Stimulated activated CD4-positive, alpha-beta T cell treated with anti-CD3 and anti-CD28 coated beads, Interleukin-1b, Interleukin-23, amount 100 ng/mL, for 1 hour (primary cell): Measurements from ENCODE around the gene FRMD4A.
"Not testable (repeated sequence)": the region's sequence is repeated elsewhere in the genome, so short reads cannot be mapped to it uniquely, and the experiment has no call there.

Experiments used
- DNase-seq, 2 donors: peaks; one replicate each; pipeline ENCODE4 v3.0.0-alpha.2; 2020; ENCODE audit warnings: low read depth in 2 of 2

Gene FRMD4A

DNA sequence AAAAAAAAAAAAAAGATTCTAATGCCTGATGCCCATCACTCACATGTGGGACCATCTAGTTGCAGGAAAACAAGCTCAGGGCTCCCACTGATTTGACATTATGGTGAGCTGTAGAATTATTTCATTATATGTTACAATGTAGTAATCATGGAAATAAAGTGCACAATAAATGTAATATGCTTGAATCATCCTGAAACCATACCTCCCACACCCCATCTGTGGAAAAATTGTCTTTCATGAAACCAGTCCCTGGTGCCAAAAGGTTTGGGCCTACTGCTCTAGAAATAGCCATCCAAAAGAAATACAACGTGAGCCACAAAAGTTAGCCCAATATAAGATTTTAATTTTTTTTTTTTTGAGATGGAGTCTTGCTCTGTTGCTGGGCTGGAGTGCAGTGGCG is 478.8 kb downstream of the FRMD4A start:
- no peak for DNase-seq

DNA sequence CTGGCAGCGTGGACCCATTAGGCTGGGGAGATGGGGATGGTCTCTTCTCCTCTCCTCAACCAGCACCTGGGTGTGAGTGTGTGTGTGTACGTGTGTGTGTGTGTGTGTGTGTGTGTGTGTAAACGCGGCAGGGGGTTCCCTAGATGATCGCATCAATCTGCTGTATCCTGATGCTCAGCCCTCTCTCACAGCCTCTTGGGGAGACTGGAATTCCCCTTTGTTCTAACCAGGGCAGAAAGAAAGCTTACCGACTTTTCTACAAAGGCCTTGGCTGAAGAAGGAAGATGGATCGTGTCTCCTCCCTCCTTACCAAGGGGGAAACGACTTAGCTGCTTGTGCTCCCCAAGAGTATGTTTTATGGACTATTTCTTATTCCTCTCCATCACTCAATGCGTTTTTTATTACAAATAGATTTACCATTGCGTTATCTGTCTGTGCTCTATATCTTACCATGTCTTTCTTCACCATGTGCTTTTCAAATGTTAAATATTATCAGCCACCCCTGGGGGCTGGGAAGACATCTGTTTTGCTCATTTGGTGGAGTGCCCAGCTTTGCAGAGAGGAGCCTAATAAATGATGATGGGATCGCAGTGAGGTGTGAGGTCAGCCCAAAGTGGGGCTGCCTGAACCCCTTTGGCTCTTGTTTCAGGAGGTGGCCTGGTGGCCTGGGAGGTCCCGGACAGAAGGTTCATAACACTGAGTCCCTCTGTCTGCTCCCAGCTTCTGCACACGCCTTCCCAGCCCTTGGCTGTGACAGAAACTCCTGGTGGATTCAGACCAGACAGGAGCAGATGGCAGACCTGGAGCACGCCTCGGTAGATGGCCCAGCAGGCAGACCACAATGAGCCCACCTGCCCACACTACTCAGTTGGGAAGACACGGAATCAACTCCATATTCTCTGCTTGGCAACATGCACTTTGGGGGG is 481.9 kb downstream of the FRMD4A start:
- DNase-seq: no peak

DNA sequence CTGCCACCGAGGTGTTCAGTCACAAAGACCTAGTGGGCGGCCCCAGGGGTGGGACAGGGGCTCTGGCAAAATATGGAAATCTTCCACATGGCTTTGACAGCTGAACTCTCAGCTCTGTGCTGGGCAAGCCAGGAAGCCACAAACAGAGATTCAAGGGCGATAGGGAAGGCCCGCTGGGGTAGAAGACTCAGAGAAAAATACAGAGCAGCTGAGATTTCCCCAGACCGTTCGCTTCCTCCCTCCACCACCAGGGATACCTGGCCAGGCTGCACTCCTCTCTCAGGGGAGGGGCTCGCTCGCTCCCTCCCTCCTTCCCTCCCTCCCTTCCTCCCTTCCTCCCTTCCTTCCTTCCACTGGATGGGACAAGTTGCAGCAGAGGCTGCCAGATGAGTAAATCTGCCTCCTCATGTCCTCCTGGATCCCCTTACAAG is 483.5 kb downstream of the FRMD4A start:
- no peak for DNase-seq

DNA sequence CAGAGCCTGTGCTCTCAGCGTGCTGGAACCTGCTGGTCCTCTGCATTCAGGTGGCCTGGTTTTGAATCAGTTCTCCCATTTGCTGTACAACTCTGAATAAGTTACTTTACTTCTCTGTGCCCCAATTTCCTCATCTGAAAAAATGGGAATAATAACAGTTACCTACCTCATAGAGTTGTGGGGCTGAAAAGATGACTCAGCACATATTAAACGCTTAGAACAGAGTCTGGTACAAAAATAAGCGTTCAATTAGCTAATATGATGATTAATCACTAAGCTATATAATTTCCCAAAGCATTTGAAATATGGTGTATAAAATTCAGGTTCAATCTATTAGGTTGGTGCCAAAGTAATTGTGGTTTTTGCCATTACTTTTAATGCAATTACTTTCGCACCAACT is 484.8 kb downstream of the FRMD4A start:
- DNase-seq: no peak

DNA sequence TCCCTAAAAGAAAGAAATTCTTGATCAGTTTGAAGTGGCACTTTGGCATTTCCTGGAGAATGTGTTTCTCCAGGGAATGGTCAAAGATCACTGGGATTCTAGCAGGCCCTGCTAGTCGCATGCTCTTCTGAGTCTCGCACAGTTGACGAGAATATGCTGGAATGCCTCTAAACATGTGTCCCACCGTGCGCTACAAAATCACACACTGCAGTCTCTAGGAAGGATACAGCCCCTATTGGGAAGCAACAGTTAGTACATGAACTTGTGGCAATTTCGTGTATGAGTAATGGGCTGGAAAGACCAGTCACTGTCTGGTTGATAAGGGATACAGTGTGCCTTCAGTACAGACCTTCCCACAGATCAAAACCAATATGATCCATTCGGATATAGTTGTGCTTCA is 486.1 kb downstream of the FRMD4A start:
- no peak for DNase-seq

DNA sequence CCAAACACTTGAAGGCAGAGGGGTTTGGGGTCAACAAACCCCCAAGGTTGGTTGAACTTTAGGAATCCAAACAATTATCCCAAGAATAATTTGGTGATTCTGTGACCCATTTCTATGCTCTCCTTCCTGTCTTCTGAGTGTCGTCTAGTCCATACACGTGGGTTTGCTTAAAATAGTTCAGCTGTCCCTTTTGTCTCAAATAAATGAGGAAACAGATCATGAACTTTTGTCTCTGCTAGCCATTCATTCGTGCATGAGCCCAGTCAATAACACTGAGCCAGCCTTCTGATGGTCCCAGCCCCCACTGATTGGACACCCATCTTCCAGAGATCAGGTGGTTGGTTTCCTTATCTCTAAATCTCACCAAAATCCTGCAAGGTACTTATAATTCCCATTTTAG is 488.6 kb downstream of the FRMD4A start:
- no peak for DNase-seq

DNA sequence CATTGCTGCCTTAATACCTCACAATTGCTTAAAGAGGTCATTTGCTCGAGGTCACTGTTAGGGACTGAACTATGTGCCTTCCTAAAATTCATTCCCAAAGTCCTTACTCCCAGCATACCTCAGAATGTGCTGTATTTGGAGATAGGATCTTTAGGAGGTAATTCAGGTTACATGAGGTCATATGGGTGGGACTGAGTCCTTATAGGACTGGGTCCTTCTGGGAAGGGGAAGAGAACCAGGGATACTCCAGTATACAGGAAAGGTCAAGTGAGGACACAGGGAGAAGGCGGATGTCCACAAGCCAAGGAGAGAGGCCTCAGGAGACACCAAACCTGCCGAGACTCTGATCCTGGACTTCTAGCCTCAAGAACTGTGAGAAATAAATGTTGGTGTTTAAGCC is 490.7 kb downstream of the FRMD4A start:
- DNase-seq: no peak

DNA sequence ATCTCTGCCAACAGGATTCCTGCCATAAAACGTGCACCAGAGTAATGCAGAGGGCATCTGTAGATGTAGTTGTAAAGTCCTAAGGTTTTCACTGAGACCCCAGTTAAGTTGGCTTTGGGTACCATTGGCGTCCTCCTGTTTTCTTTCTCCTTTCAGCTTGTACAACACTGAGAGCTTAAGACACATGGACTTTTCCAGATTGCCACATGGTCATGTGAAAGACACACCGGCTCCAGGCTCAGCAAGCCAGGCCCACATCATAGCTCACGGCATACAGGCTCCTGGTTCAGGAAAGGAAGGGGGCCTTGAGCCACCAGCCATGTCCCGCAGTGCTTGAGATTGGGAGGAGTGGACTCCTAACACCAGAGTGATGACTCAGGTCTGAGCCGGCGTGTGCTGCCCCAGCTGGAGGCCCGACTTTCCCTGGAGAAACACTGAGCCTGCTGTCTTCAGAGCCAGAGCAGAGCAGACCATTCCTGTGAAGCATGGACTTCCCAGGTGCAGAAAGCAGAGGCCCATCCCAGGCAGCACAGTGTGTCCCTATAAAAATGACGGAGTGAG is 491.2 kb downstream of the FRMD4A start:
- DNase-seq: no peak

DNA sequence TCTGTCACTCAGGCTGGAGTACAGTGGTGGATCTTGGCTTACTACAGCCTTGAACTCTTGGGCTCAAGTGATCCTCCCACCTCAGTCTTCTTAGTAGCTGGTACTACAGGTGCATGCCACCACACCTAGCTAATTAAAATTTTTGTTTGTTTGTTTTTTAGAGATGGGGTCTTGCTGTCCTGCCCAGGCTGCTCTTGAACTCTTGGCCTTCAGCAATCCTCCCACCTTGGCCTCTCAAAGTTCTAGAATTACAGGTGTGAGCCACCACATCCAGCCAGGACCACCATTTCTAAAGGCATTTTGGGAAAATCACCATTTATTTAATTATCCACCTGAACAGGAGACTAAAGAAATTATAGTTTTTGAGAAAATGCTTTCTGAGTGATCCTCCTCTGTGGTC is 491.7 kb downstream of the FRMD4A start:
- no peak for DNase-seq

DNA sequence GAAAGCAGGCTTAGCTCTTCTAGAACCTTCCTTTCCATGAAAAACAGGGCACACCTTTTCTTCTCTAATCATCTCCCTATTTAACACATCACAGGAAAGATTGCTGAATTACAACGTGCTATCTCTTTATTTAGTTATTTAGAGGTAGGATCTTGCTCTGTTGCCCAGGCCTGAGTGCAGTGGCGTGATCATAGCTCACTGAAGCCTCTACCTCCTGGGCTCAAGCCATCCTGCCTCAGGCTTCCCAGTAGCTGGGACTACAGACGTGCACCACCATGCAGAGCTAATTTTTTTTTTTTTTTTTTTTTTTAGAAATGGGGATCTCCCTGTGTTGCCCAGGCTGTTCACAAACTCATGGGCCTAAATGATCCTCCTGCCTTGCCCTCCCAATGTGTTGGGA is 492.8 kb downstream of the FRMD4A start:
- DNase-seq: no peak

DNA sequence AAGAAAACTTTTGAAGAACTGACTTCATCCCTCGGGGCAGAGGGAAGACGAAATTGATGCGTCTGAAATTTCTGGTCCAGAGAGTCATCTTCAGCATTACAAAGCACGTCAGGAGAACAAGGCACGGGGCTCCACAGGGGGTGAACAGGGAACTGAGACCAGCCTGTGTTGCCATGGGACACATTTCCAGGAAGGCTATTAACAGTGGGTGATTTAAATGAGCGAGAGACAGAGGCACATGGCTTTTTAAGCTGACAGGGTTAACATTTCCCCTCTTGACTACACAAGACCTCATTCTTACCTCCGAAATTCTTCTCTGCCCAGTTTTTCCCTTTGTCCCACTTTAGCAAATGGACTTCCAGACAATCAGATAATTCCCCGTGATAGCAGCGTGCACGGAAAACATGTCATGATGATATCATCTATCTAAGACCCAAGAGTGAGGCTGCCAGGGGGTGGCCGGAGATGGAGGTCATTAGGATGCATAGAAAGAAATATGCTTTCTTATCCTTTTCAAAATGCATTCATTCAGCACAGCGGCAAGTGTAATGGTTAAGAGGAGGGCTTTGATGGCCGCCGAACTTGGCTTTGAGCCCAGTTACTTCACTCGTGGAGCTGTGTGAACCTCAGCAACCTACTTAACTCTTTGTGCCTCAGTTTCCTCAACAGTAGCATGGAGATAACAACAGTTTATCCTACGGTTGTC is 496.0 kb downstream of the FRMD4A start:
- no peak for DNase-seq

DNA sequence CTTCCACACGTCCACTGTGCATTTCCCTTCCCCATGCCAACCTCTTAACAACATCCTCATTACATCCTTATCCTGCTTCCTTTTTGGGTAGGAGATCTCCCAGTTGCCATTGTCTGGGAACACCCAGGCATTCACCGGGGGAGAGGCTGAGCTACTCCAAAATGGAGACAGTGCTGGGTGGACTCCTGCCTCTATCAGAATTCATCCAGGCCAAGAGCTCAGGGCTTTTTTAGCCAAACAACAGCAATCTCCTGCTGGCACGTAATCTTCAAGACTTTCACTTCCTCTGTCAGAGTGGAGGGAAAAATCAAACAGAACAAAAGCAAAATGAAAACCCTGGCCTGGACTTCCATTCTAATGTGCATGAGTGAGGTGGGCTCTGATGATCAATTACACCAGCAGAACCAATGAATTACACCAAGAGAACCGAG is 499.0 kb downstream of the FRMD4A start:
- no peak for DNase-seq

DNA sequence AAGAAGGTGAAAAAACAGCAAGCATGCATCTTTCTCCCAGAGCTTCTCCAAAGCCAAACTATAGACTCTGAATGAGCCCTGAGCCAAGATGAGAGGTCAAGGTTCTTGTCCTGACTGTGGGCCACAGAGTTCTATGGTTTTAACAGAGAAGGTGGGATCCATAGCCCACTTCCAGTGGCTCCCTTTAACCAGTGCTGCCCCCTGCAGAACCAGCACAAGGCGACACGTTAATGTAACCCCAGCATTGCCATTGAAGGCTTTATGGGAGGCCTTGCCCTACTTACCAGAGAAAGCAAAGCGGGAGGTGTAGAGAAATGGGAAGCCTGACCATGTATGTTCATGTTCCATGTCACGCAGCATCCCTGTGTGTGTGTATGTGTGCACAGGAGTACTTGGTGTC is 500.3 kb downstream of the FRMD4A start:
- no peak for DNase-seq

DNA sequence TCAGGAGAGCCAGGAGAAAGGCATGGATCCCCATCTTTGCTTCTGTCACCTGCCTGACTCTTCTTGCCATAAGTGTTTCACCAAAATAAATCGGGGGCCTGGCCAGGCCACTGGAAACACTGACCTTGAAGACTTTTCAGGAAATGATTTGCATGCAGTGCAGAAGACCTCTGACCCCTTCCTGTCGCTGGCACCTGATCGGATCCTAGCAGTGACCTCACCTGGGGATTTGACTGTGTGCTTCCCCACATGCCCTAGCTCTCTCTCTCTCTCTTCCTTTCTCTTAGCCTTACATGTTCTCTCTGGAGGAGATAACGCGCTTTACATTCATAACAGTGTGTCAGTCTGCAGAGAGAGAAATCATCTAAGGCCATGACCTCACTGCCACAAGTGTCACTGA is 500.9 kb downstream of the FRMD4A start:
- DNase-seq: no peak

DNA sequence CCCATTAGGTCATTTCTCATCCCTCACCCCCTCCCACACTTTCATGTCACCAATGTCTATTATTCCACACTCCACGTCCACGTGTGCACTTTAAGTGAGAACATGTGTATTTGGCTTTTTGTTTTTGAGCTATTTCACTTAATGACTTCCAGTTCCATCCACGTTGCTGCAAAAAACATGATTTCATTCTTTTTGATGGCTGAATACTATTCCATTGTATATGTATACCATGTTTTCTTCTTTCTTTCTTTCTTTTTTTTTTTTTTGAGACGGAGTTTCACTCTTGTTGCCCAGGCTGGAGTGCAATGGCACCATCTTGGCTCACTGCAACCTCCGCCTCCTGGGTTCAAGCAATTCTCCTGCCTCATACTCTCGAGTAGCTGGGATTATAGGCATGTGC is 502.4 kb downstream of the FRMD4A start:
- not testable (repeated sequence) for DNase-seq

DNA sequence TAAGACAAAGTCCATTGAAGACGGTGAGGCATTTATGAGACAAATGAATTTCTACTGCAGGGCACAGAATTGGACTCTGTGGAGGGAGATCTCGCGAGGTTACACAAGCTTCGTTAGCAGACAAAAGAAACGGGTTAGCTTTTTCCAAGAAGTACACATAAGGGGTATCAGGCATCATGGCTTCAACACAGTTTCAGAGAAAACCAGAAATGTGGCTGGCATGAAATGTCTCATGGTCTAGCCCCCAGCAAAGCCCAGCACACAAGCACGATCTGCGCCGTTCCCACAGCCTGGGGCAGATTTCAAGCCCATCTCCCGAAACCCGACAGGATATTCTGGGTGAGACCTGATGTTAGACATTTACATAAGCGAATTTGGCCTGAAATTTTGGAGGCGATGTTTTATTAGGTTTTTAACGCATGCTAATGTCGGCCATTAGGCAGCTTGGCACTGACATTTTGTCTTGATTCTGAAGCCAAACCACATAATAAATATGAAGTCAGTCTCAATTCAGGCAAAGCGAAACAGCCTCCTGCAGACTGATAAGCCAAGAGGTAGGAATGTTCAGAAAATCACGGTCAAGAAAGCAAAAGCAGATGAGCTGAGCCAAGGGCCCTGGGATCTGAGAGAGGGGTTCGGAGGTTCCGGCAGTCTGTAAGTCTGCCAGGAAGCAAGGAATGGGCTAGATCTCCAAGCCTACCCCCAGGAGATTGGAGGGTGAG is 503.5 kb downstream of the FRMD4A start:
- DNase-seq: no peak

DNA sequence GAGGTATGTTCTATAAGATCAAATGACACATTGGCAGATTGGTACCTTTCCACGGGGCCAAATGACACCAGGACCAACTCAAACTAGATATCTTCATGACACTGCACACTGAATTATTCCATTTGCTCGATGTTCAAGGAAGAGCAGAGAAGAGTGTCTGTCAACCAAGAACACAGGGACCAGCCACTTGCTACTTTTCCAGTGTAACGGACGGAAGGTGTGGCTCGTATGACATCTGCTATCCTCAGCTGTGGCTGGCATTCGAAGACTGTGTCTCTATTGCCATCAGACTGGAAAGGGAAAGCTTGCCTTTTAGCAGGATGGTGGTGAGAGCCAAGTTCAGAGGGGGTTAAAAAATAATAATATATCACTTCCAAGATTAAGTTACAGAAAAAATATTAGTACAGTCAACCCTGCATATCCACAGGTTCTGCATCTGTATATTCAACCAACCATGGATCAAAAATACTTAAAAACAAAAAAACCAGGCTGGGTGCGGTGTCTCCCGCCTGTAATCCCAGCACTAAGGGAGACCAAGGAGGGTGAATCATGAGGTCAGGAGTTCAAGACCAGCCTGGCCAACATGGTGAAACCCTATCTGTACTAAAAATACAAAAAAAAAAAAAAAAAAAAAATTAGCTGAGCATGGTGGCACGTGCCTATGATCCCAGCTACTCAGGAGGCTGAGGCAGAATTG is 506.9 kb downstream of the FRMD4A start:
- DNase-seq: no peak

DNA sequence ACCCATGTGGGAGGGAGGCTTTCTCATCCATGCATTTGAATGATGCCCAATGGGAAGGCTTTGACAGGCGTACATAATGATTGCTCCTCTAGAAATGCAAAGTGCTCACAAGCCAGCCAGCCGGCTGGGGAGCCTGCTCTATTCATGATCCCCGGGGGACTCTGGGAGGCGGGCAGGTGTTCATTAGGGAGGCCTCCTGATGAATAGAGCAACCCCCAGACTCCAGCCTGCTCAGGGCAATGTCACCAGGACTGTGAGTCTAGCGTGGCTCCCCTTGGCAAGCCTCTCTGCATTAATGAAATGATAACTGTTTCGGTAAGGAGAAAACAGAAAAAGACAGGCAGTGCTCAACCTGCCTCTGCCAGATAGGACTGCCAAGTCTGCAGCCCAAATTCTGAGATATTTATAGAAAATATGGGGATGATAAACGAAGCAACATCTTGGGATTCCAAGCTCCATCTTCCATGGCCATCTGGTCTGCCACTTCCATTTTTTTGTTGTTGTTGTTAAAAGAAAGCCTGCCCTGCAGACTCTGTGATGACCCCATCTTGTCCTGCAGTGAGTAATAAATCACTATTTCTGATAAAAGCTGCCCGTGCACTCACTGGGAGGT is 507.5 kb downstream of the FRMD4A start:
- DNase-seq: no peak

DNA sequence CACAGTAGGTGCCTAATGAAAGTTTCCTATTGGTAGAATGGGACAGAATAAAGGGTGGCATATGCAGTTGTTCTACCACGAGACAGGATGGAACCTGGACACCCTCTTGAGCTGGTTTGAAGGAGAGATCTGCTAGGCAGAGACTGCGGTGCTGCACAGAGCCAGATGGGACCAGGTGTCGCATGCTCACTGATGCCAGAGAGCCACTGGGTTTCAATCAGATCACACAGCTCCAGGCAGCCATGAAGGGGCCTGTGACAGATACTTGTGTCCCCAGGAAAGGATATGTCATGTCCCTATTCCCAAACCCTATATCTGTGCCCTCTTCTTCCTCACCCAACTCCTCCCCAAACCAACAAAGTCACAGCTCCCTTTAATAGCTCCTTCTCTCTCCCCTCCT is 508.2 kb downstream of the FRMD4A start:
- DNase-seq: no peak

DNA sequence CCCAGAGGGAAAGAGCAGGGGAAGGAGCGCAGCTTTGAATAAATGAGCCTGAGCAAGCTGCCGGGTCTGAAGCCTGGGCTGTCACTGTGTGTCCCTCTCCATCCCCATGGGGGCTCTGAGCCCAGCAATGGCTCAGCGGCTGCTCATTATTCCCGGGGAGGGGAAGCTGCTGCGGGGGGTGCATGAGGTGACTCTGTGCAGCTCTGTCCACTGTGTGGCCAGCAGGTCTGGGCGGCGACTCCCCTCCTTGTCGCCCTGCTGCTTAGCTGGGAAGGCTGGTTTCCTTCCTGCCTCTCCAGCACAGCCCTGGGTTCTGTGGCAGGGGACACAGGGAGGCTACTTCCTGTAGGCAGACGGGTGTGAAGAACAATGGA is 509.8 kb downstream of the FRMD4A start:
- DNase-seq: no peak
